Astrocyte (in vitro differentiated cells and primary cell): Measurements from ENCODE around the gene AGPAT3. TPM values are rescaled to one million over a fixed set of nuclear protein-coding genes. Genes with fewer than 3 reads are reported as not detected.

Source experiments
- DNase-seq: peaks from one replicate; pipeline ENCODE4 v3.0.0-alpha.2; 2010; ENCODE audit warnings: low read depth
- FAIRE-seq: peaks from 2 replicates; lab custom pipeline; 2011; peaks lifted over from hg19 to GRCh38; lab: Jason Lieb, UNC
- H2AFZ ChIP-seq: 2 replicates; pipeline ENCODE4 v1.6.0; 2012; ENCODE audit warnings: low read depth, low read length, inconsistent platforms
- H3K27ac ChIP-seq: 2 replicates; pipeline ENCODE4 v1.5.1; 2011; ENCODE audit warnings: low read depth, low read length, inconsistent platforms
- H3K27me3 ChIP-seq: 2 replicates; pipeline ENCODE4 v1.6.0; 2011; ENCODE audit warnings: low read length, inconsistent platforms; ENCODE audit not compliant: insufficient read depth
- H3K36me3 ChIP-seq: 2 replicates; pipeline ENCODE4 v1.5.1; 2011; ENCODE audit warnings: low read length, inconsistent platforms; ENCODE audit not compliant: insufficient read depth
- H3K4me1 ChIP-seq: 2 replicates; pipeline ENCODE4 v1.5.1; 2011; ENCODE audit warnings: low read length, inconsistent platforms; ENCODE audit not compliant: insufficient read depth
- H3K4me2 ChIP-seq: 2 replicates; pipeline ENCODE4 v1.6.0; 2012; ENCODE audit warnings: low read length, inconsistent platforms
- H3K4me3 ChIP-seq: 2 replicates; pipeline ENCODE4 v1.5.1; 2011; ENCODE audit warnings: low read depth, mild to moderate bottlenecking, low read length, inconsistent platforms; ENCODE audit not compliant: insufficient read depth
- H3K79me2 ChIP-seq: 2 replicates; pipeline ENCODE4 v1.6.0; 2012; ENCODE audit warnings: mild to moderate bottlenecking, low read length, inconsistent platforms; ENCODE audit not compliant: insufficient read depth
- H3K9ac ChIP-seq: 2 replicates; pipeline ENCODE4 v1.6.0; 2012; ENCODE audit warnings: mild to moderate bottlenecking, low read length, inconsistent platforms
- H3K9me3 ChIP-seq: 2 replicates; pipeline ENCODE4 v1.5.1; 2012; ENCODE audit warnings: low read depth, mild to moderate bottlenecking, low read length, inconsistent platforms; ENCODE audit not compliant: insufficient read depth
- H4K20me1 ChIP-seq: 2 replicates; pipeline ENCODE4 v1.6.0; 2012; ENCODE audit warnings: low read length, inconsistent platforms; ENCODE audit not compliant: insufficient read depth
- H3K27ac Mint-ChIP-seq: one replicate; pipeline ENCODE4 v1.8.0; 2021; ENCODE audit warnings: mild to moderate bottlenecking, mixed read lengths; ENCODE audit not compliant: unreplicated experiment
- H3K27me3 Mint-ChIP-seq: one replicate; pipeline ENCODE4 v1.8.0; 2021; ENCODE audit warnings: low read depth, mixed read lengths; ENCODE audit not compliant: unreplicated experiment
- H3K36me3 Mint-ChIP-seq: one replicate; pipeline ENCODE4 v1.8.0; 2021; ENCODE audit warnings: low read depth, mixed read lengths; ENCODE audit not compliant: unreplicated experiment
- H3K4me1 Mint-ChIP-seq: one replicate; pipeline ENCODE4 v1.8.0; 2021; ENCODE audit warnings: low read depth, mixed read lengths; ENCODE audit not compliant: unreplicated experiment
- H3K4me3 Mint-ChIP-seq: one replicate; pipeline ENCODE4 v1.8.0; 2021; ENCODE audit warnings: mild to moderate bottlenecking, moderate library complexity, mixed read lengths; ENCODE audit not compliant: unreplicated experiment
- H3K9me3 Mint-ChIP-seq: one replicate; pipeline ENCODE4 v1.8.0; 2021; ENCODE audit warnings: mild to moderate bottlenecking, mixed read lengths; ENCODE audit not compliant: unreplicated experiment
- EZH2 ChIP-seq: IDR thresholded peaks from 2 replicates; pipeline ENCODE4 v1.6.1; 2012; ENCODE audit warnings: mild to moderate bottlenecking, low read length, inconsistent platforms; ENCODE audit not compliant: insufficient read depth
- total RNA-seq: library from RNA; stranded (reverse); gene quantifications from 2 replicates; pipeline ENCODE4 v1.2.1, GENCODE V29; 2021
- TF ChIP-seq, protein P1 (sequence below): IDR thresholded peaks from 2 replicates; pipeline ENCODE4 v1.5.1; 2011; ENCODE audit warnings: low read depth, mild to moderate bottlenecking, inconsistent platforms, low read length, moderate library complexity; ENCODE audit not compliant: insufficient read depth

AGPAT3 gene
- total RNA-seq, 1 donor from 2014 or later, result 34.7 TPM

- Histone ChIP-seq H4K20me1 (peaks cover 32% of the 10 kb centered on the region), H3K4me1 (peaks cover 6% of the 10 kb centered on the region), H3K36me3 (no peaks in the 10 kb centered on the region), H3K79me2 (no peaks in the 10 kb centered on the region), H3K4me3 (no peak overlapping the region), H2AFZ (no peak overlapping the region), H3K27me3 (no peaks in the 10 kb centered on the region), H3K4me2 (no peak overlapping the region), H3K9ac (no peak overlapping the region), H3K27ac (no peak overlapping the region), H3K9me3 (no peaks in the 10 kb centered on the region)
- FAIRE-seq, result no peak
- H3K27ac Mint-ChIP-seq, result no peak overlapping the region
- TF ChIP-seq, protein P1, sequence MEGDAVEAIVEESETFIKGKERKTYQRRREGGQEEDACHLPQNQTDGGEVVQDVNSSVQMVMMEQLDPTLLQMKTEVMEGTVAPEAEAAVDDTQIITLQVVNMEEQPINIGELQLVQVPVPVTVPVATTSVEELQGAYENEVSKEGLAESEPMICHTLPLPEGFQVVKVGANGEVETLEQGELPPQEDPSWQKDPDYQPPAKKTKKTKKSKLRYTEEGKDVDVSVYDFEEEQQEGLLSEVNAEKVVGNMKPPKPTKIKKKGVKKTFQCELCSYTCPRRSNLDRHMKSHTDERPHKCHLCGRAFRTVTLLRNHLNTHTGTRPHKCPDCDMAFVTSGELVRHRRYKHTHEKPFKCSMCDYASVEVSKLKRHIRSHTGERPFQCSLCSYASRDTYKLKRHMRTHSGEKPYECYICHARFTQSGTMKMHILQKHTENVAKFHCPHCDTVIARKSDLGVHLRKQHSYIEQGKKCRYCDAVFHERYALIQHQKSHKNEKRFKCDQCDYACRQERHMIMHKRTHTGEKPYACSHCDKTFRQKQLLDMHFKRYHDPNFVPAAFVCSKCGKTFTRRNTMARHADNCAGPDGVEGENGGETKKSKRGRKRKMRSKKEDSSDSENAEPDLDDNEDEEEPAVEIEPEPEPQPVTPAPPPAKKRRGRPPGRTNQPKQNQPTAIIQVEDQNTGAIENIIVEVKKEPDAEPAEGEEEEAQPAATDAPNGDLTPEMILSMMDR, result no peak
- TF ChIP-seq EZH2, result no peak
- H3K36me3 Mint-ChIP-seq, result peaks cover 6% of the 10 kb centered on the region
- DNase-seq, result no peak
- peaks cover 1% of the 10 kb centered on the region for H3K9me3 Mint-ChIP-seq
- H3K27me3 Mint-ChIP-seq, result no peaks in the 10 kb centered on the region
- no peak overlapping the region for H3K4me3 Mint-ChIP-seq
- peaks cover 3% of the 10 kb centered on the region for H3K4me1 Mint-ChIP-seq
Measured at GRCh38 chr21:43961382-43961909, 96.4 kb downstream of the AGPAT3 start.

DNA sequence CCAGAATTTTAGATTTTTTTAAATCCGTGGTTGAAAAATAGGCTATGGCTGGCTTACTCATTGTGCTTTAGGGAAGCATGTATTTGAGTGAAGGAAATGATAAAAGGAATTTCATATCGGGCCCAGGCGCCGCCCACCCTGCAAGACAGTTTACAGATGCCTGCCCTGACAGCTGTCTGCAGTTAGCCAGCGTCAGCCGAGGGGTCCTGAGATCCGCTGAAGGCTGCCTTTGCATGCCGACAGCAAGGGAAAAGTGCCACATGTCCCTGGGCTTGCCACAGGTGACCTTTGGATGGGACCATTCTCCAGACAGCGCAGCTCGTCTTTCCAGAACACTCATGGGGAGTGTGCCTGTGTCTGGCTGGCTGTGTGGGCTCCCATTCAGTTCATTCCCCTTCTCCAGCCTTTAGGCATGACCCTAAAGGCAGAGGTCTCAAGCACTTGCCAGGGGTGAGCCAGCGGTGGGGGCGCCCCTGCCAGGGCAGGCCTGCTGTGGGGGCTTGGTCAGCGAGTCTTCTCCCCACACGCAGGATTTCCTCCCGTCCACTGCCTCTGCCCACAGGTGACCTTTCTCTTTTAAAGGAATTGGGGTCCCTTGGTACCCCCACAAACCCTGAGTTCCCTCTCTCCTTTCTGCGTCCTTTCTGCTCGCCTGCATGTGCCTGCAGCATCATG, 101.0 kb downstream of the AGPAT3 start:
- H2AFZ ChIP-seq, result no peak overlapping the region
- FAIRE-seq, result no peak
- Mint-ChIP-seq H3K4me1 (no peaks in the 10 kb centered on the region), H3K27me3 (no peaks in the 10 kb centered on the region), H3K4me3 (no peak overlapping the region), H3K9me3 (peaks cover 1% of the 10 kb centered on the region), H3K27ac (no peak overlapping the region), H3K36me3 (peaks cover 11% of the 10 kb centered on the region)
- H3K27ac ChIP-seq, result no peak overlapping the region
- no peaks in the 10 kb centered on the region for H3K4me1 ChIP-seq
- no peaks in the 10 kb centered on the region for H3K9me3 ChIP-seq
- no peaks in the 10 kb centered on the region for H3K36me3 ChIP-seq
- no peaks in the 10 kb centered on the region for H4K20me1 ChIP-seq
- H3K79me2 ChIP-seq, result no peaks in the 10 kb centered on the region
- DNase-seq, result no peak
- TF ChIP-seq, protein P1, result no peak
- no peak for TF ChIP-seq EZH2
- no peak overlapping the region for H3K4me2 ChIP-seq
- H3K4me3 ChIP-seq, result no peak overlapping the region
- H3K9ac ChIP-seq, result no peak overlapping the region
- H3K27me3 ChIP-seq, result no peaks in the 10 kb centered on the region

- H3K4me2 ChIP-seq, result no peak overlapping the region
- H4K20me1 ChIP-seq, result no peaks in the 10 kb centered on the region
- no peaks in the 10 kb centered on the region for H3K36me3 ChIP-seq
- no peaks in the 10 kb centered on the region for H3K79me2 ChIP-seq
- H3K4me1 ChIP-seq, result no peaks in the 10 kb centered on the region
- Mint-ChIP-seq H3K4me3 (no peak overlapping the region), H3K27me3 (no peaks in the 10 kb centered on the region), H3K36me3 (peaks cover 9% of the 10 kb centered on the region), H3K9me3 (peaks cover 1% of the 10 kb centered on the region), H3K27ac (no peak overlapping the region), H3K4me1 (no peaks in the 10 kb centered on the region)
- H3K27me3 ChIP-seq, result no peaks in the 10 kb centered on the region
- no peak for DNase-seq
- no peak for FAIRE-seq
- no peak for TF ChIP-seq EZH2
- TF ChIP-seq, protein P1, result no peak
- no peak overlapping the region for H3K9ac ChIP-seq
- H2AFZ ChIP-seq, result no peak overlapping the region
- H3K27ac ChIP-seq, result no peak overlapping the region
- H3K9me3 ChIP-seq, result no peaks in the 10 kb centered on the region
- H3K4me3 ChIP-seq, result no peak overlapping the region
Measured at GRCh38 chr21:43966946-43967512, 102.0 kb downstream of the AGPAT3 start.
